ENCODE results near the gene TMPRSS6. TPM values are rescaled to one million over a fixed set of nuclear protein-coding genes. Genes with fewer than 3 reads are reported as not detected.

TMPRSS6 gene
- total RNA-seq, 1 experiment from 2014 or later: 0.04 TPM

DNA sequence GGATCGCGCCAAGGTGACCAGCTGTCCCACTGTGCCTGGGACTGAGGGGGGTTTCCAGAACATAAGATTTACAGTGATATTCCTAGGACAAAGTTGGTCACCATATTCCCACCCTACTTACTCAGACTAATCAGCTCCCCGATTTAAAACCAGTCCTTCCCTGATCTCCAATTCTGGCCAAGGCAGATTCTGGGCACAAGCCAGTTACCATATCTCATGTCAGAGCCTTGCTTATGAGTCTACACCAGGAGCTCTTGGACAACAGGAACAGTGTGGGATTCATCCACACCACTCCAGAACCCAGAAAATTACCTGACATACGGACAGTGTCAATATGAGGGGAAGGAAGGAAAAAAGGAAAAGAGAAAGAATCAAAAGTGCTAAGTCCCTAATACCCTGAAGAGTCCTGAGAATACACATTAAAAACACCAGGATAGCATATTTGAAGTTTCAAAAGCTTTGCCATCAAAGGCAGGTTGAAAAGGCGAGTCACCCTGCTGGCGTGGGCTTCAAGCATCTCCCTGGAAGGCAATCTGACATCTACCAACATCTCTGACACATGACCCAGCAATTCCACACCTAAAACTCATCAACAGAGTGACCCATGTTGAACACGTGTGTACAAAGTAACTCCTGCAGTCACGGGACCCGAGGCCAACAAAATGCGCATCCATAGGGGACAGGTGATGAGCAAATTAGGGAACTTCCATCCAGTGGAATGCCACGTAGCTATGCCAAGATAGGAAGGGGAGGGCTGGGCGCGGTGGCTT, 48.2 kb upstream of the TMPRSS6 start:
- ATAC-seq (no peak), DNase-seq (no peak)
- no peak for TF ChIP-seq EZH2phosphoT487 (IDR thresholded peaks at IDR 0.05; ENCODE audit: borderline replicate concordance, low read length)
- TF ChIP-seq, protein P1, sequence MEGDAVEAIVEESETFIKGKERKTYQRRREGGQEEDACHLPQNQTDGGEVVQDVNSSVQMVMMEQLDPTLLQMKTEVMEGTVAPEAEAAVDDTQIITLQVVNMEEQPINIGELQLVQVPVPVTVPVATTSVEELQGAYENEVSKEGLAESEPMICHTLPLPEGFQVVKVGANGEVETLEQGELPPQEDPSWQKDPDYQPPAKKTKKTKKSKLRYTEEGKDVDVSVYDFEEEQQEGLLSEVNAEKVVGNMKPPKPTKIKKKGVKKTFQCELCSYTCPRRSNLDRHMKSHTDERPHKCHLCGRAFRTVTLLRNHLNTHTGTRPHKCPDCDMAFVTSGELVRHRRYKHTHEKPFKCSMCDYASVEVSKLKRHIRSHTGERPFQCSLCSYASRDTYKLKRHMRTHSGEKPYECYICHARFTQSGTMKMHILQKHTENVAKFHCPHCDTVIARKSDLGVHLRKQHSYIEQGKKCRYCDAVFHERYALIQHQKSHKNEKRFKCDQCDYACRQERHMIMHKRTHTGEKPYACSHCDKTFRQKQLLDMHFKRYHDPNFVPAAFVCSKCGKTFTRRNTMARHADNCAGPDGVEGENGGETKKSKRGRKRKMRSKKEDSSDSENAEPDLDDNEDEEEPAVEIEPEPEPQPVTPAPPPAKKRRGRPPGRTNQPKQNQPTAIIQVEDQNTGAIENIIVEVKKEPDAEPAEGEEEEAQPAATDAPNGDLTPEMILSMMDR (conservative IDR thresholded peaks at IDR 0.05; ENCODE audit: low read depth, low read length): no peak
- no peak for TF ChIP-seq EZH2 (IDR thresholded peaks at IDR 0.05; ENCODE audit: low read length, unreplicated experiment)
- CTCF ChIA-PET: no interaction called here
- H3K9me2 ChIP-seq (replicated peaks; ENCODE audit: low read length): no peaks in the 10 kb centered on the region
- H3K36me3 ChIP-seq (ENCODE audit: low read depth, low read length): no peaks in the 10 kb centered on the region
- no peak overlapping the region for H3K9ac ChIP-seq (ENCODE audit: low read length)
- no peaks in the 10 kb centered on the region for H4K20me1 ChIP-seq (ENCODE audit: low read length)
- intact Hi-C loops (cut with micrococcal nuclease): no loop called here
- no peak overlapping the region for H2AFZ ChIP-seq (ENCODE audit: low read length)
- no peaks in the 10 kb centered on the region for H3K79me2 ChIP-seq (ENCODE audit: low read length)
- no peaks in the 10 kb centered on the region for H3K4me1 ChIP-seq (ENCODE audit: insufficient read depth, low read length)
- H3K27me3 ChIP-seq (ENCODE audit: low read length): no peaks in the 10 kb centered on the region
- no peak overlapping the region for H3K27ac ChIP-seq (ENCODE audit: low read length)
- H3K4me2 ChIP-seq (ENCODE audit: low read length): no peak overlapping the region
- POLR2A ChIA-PET (ENCODE audit: unreplicated experiment): no interaction called here
- no peaks in the 10 kb centered on the region for H3K9me3 ChIP-seq (ENCODE audit: low read length)
- no peaks in the 10 kb centered on the region for H3F3A ChIP-seq (ENCODE audit: low read length, unreplicated experiment)
- no TSS peak for BruUV-seq (replicated peaks)
- no peak overlapping the region for H3K4me3 ChIP-seq (ENCODE audit: low read length)

DNA sequence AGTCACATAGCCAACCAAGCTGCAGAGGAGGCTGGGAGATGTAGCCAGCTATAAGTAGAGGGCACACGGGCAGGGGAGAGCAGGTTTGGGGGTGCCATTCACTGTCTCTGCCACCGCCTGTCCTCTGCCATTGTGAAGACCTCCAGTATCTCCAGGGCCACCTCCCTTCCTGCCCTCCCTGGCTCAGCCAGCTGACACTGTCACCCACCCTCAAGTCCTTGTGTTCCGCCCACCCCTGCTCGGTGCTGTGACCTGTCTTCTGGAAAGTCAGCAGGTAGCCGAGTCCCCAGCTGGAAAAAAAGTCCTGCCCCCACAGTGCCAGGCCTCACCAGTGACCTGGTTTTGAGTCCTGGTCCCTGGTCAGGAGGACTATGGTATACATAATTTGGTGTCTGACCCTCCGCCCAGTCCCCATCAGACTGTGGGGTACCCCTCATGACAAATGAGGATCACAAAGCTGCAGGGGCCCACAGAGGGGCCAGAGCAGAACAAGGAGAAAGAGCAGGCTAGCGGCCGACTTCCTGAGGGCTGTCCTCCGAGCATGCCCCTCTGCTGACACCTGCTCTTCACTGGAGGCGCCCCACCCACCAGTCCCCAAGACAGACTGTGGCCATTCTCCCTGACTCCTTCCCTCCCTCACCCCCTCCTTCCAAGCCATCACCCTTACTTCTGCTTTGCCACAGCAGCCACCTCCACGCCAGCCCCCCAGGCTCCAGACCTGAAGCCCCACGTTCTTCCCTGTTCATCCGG, 47.3 kb upstream of the TMPRSS6 start:
- no peak overlapping the region for H3K4me2 ChIP-seq (ENCODE audit: low read length)
- no peaks in the 10 kb centered on the region for H3K79me2 ChIP-seq (ENCODE audit: low read length)
- no peaks in the 10 kb centered on the region for H4K20me1 ChIP-seq (ENCODE audit: low read length)
- H3K4me3 ChIP-seq (ENCODE audit: low read length): no peak overlapping the region
- H3F3A ChIP-seq (ENCODE audit: low read length, unreplicated experiment): no peaks in the 10 kb centered on the region
- ChIA-PET POLR2A (ENCODE audit: unreplicated experiment) (no interaction called here), CTCF (no interaction called here)
- H3K36me3 ChIP-seq (ENCODE audit: low read depth, low read length): no peaks in the 10 kb centered on the region
- H2AFZ ChIP-seq (ENCODE audit: low read length): no peak overlapping the region
- no peaks in the 10 kb centered on the region for H3K9me3 ChIP-seq (ENCODE audit: low read length)
- no peak for TF ChIP-seq EZH2phosphoT487 (IDR thresholded peaks at IDR 0.05; ENCODE audit: borderline replicate concordance, low read length)
- TF ChIP-seq, protein P1 (conservative IDR thresholded peaks at IDR 0.05; ENCODE audit: low read depth, low read length): no peak
- no peaks in the 10 kb centered on the region for H3K4me1 ChIP-seq (ENCODE audit: insufficient read depth, low read length)
- no TSS peak for BruUV-seq (replicated peaks)
- no peaks in the 10 kb centered on the region for H3K27me3 ChIP-seq (ENCODE audit: low read length)
- H3K27ac ChIP-seq (ENCODE audit: low read length): no peak overlapping the region
- no peak for DNase-seq
- ATAC-seq: no peak
- H3K9ac ChIP-seq (ENCODE audit: low read length): no peak overlapping the region
- intact Hi-C loops (cut with micrococcal nuclease): no loop called here
- no peaks in the 10 kb centered on the region for H3K9me2 ChIP-seq (replicated peaks; ENCODE audit: low read length)

DNA sequence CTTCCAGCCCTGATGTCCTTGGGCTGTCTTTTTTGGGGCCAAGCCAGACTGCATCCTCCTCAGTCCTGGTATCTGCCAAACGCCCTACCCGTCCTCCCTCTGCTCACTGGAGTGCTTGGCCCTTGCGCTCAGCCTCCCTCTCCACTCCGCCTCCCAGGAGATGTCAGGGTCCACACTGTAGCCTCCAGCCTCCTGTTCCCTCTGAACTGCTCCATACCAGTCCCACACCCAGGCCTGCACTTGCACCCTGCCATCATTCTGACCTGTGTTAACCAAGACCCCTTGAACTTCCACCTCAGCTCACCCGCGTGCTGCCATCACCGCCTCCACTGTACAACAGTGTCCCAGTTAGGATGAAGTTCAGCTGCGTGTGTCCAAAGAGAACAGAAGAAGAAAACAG, 46.5 kb upstream of the TMPRSS6 start:
- no peak overlapping the region for H3K4me3 ChIP-seq (ENCODE audit: low read length)
- CTCF ChIA-PET: no interaction called here
- ATAC-seq (no peak), DNase-seq (no peak)
- H3K9me3 ChIP-seq (ENCODE audit: low read length): no peaks in the 10 kb centered on the region
- no peak overlapping the region for H3K9ac ChIP-seq (ENCODE audit: low read length)
- no peaks in the 10 kb centered on the region for H3K4me1 ChIP-seq (ENCODE audit: insufficient read depth, low read length)
- no peak overlapping the region for H3K27ac ChIP-seq (ENCODE audit: low read length)
- H3K9me2 ChIP-seq (replicated peaks; ENCODE audit: low read length): no peaks in the 10 kb centered on the region
- intact Hi-C loops (cut with micrococcal nuclease): no loop called here
- POLR2A ChIA-PET (ENCODE audit: unreplicated experiment): no interaction called here
- no peaks in the 10 kb centered on the region for H4K20me1 ChIP-seq (ENCODE audit: low read length)
- H2AFZ ChIP-seq (ENCODE audit: low read length): no peak overlapping the region
- H3K79me2 ChIP-seq (ENCODE audit: low read length): no peaks in the 10 kb centered on the region
- TF ChIP-seq, protein P1 (conservative IDR thresholded peaks at IDR 0.05; ENCODE audit: low read depth, low read length): no peak
- TF ChIP-seq EZH2 (IDR thresholded peaks at IDR 0.05; ENCODE audit: low read length, unreplicated experiment) (no peak), EZH2phosphoT487 (IDR thresholded peaks at IDR 0.05; ENCODE audit: borderline replicate concordance, low read length) (no peak)
- H3K4me2 ChIP-seq (ENCODE audit: low read length): no peak overlapping the region
- no TSS peak for BruUV-seq (replicated peaks)
- H3K36me3 ChIP-seq (ENCODE audit: low read depth, low read length): no peaks in the 10 kb centered on the region
- H3K27me3 ChIP-seq (ENCODE audit: low read length): no peaks in the 10 kb centered on the region
- no peaks in the 10 kb centered on the region for H3F3A ChIP-seq (ENCODE audit: low read length, unreplicated experiment)
